Stimulated activated naive CD8-positive, alpha-beta T cell treated with anti-CD3 and anti-CD28 coated beads, Interleukin-15, amount 100 ng/mL, for 72 hours (primary cell): ENCODE data around the gene AMPD3.

Source experiments
- ATAC-seq: fragments of 150-1000 bp; cut with Tn5 transposase; 2 replicates; pipeline ENCODE4 v1.10.0; 2021; ENCODE audit warnings: mild to moderate bottlenecking, moderate library complexity
- DNase-seq, 2 donors: peaks; one replicate each; pipeline ENCODE4 v3.0.0; 2021 to 2022
- H3K27ac Mint-ChIP-seq, 2 donors: one replicate each; pipeline ENCODE4 v1.8.0; 2022; ENCODE audit warnings: mild to moderate bottlenecking in 2 of 2, mixed read lengths in 2 of 2, moderate library complexity in 2 of 2
- H3K27me3 Mint-ChIP-seq: one replicate; pipeline ENCODE4 v1.8.0; 2022; ENCODE audit warnings: mixed read lengths
- H3K4me1 Mint-ChIP-seq: one replicate; pipeline ENCODE4 v1.8.0; 2022; ENCODE audit warnings: mild to moderate bottlenecking, mixed read lengths
- H3K4me3 Mint-ChIP-seq, 2 donors: one replicate each; pipeline ENCODE4 v1.8.0; 2022; ENCODE audit warnings: mild to moderate bottlenecking in 2 of 2, mixed read lengths in 2 of 2, moderate library complexity in 1 of 2
- H3K9me3 Mint-ChIP-seq, 2 donors: one replicate each; pipeline ENCODE4 v1.8.0; 2022; ENCODE audit warnings: mixed read lengths in 2 of 2

Gene AMPD3

DNA sequence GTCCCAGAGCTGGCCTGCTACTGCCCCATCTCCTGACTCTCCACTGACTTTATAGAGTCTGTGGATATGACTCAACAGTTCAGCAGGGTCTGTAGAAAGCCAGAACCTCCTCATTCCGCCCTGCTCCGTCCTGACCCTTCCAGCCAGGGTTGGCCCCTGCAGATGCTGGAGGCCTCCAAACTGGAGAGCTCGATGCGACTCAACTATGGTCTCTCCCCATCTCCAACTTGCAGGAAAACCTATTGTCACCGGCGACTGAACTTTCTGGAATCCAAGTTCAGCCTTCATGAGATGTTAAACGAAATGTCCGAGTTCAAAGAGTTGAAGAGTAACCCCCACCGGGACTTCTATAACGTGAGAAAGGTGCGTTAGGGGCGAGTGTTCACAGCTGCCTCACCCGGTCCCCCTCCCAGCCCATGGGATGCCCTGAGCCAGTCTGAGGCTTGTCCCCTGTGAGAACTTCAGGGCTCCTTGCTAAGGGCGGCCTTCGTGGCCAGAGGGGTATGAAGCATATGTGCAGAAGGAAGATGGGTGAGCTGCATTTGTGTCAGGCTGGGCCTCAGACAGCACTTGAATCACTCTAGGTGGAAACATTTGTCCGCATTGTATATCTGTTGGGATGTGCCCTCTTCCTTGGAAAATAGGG lies 32.1 kb downstream of the AMPD3 start:
- Mint-ChIP-seq H3K4me3 (no peak overlapping the region), H3K27ac (no peak overlapping the region), H3K9me3 (no peaks in the 10 kb centered on the region), H3K4me1 (peaks cover 35% of the 10 kb centered on the region), H3K27me3 (no peaks in the 10 kb centered on the region)
- ATAC-seq (no peak), DNase-seq (no peak)

GRCh38 chr11:10488121-10488933 lies 33.3 kb downstream of the AMPD3 start:
- Mint-ChIP-seq H3K4me3 (peak overlapping the region; percentile 39 to 60), H3K27ac (peak overlapping the region; percentile 35 to 92), H3K4me1 (peaks cover 35% of the 10 kb centered on the region), H3K9me3 (no peaks in the 10 kb centered on the region), H3K27me3 (no peaks in the 10 kb centered on the region)
- ATAC-seq (peak; percentile 74), DNase-seq (no peak)

DNA sequence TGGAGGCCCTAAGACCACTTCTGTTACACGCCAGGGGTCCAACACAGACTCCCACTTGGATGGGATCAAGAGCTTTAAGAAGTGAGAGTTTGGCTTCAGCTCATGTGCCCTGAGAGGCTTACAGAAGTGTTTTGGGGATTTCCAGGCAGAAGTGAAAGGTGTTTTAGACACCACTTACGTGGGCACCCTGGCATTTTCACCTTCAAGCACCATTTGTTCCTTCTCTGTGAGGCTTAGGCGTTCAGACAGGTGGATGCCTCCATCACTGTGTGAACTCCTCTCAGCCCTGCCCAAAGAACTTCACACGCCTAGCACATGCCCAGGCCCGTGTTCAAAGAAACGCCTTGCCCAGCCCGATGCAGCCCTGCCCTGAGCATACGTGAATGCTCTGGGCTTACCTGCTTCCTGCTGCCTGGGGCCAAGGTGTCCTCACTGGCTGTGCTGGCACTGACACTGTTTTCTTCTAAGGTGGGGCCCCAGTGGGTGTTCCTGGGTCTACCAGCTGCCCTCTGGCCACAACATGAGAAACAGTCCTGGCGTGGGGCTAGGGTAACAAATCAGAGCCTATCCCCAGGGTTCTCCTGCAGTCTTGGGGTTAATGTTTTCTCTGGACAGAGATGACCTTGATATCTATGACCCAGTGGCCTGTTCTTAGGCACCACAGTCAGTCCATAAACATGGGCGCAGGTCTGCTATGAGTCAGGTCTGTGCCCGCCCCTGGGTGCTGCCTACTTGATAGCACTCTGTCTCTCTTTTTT lies 34.0 kb downstream of the AMPD3 start:
- peak; percentile 70 for ATAC-seq
- H3K4me1 Mint-ChIP-seq: peaks cover 35% of the 10 kb centered on the region
- no peak overlapping the region for H3K4me3 Mint-ChIP-seq
- no peaks in the 10 kb centered on the region for H3K27me3 Mint-ChIP-seq
- H3K27ac Mint-ChIP-seq: peak overlapping the region; percentile 77 to 92
- DNase-seq: peak in 1 of 2 donors; percentile 3
- H3K9me3 Mint-ChIP-seq: no peaks in the 10 kb centered on the region

DNA sequence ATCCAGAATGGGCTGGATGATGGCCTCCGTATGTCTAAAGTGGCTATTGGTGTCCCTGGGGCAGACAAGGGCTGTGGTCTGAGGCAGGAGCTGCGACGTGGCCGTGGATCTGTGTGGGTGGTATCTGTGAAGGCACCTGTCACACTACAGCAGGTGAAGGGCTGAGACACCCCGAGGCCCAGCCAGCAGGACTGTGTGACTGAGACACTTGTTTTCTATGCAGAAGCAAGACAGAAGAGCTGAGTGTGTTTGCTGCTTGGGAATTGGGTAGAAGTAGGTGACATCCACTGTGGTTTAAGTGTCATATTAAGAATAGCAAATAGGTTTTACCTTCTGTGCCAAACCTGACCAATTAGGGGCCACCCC lies 35.0 kb downstream of the AMPD3 start:
- no peak for DNase-seq
- peak overlapping the region; percentile 22 to 77 for H3K27ac Mint-ChIP-seq
- no peaks in the 10 kb centered on the region for H3K9me3 Mint-ChIP-seq
- H3K4me3 Mint-ChIP-seq: no peak overlapping the region
- peaks cover 35% of the 10 kb centered on the region for H3K4me1 Mint-ChIP-seq
- H3K27me3 Mint-ChIP-seq: no peaks in the 10 kb centered on the region
- peak; percentile 71 for ATAC-seq

DNA sequence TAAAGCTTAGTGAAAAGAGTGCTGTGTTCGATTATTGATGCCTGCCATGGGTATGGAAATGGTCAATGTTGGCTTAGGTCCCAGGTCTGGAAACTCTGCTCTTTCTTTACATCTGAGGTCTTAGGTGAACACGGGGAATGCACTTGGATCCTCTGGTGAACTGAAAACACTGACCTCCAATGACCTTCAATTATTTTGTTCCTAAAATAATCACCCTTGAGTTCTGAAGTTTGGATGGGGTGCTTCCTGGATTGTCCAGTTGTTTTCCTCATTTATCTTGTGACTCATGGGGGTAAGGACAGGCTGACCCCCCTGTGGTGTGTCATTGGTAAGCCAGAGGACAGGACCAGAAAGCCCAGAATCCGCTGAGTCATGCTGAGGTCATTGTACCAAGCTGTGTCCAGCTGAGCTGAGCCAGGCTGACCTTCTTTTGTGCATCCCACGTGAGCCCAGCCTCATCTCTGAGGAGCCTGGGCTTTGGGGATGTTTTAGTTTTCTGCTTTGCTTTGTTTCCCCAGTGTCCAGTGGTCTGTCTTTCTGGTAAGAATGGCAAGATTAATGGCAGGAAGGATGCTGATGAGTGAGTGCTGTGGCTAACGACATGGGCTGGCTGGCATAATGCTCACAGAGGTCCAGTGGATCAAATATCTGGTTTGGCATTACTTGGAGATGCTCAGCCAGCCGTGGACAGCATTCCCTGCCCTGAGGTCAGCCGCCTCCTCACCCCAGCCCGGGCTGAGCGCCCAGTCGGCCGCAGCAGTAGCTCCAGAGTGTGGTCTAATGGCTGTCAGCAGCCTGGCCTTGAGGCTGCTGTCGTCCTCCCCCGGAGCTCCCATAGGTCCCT lies 35.6 kb downstream of the AMPD3 start:
- H3K27me3 Mint-ChIP-seq: no peaks in the 10 kb centered on the region
- H3K4me3 Mint-ChIP-seq: no peak overlapping the region
- no peak for DNase-seq
- peaks cover 35% of the 10 kb centered on the region for H3K4me1 Mint-ChIP-seq
- H3K27ac Mint-ChIP-seq: peak overlapping the region in 1 of 2 donors; percentile 22
- no peak for ATAC-seq
- H3K9me3 Mint-ChIP-seq: no peaks in the 10 kb centered on the region

- H3K9me3 Mint-ChIP-seq: no peaks in the 10 kb centered on the region
- no peak overlapping the region for H3K4me3 Mint-ChIP-seq
- ATAC-seq (no peak), DNase-seq (no peak)
- no peak overlapping the region for H3K27ac Mint-ChIP-seq
- no peaks in the 10 kb centered on the region for H3K27me3 Mint-ChIP-seq
- peaks cover 34% of the 10 kb centered on the region for H3K4me1 Mint-ChIP-seq
These were observed 37.0 kb downstream of the AMPD3 start for GRCh38 chr11:10492084-10492483.

DNA sequence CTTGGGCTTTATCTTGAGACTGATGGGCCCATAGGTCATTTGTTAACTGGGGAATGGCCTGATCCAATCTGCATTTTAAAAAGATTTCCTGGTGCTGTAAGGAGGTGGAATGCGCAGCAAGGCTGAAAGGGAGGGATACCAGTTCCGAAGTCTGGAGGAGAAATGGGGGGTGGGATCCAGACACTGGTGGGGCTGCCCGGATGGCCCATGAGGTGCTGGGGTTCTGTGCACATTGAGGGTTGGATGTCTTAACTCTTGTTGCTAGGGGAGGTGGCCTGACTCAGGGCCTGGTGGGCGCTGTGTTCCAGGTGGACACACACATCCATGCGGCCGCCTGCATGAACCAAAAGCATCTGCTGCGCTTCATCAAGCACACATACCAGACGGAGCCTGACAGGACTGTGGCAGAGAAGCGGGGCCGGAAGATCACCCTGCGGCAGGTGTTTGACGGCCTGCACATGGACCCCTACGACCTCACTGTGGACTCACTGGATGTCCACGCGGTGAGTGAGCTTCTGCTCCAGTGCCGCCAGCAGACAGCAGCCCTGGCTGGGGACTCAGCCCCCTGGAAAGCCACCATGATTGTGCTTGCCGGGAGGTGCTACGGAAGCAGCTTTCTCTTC lies 38.1 kb downstream of the AMPD3 start:
- Mint-ChIP-seq H3K27ac (no peak overlapping the region), H3K9me3 (no peaks in the 10 kb centered on the region), H3K4me3 (no peak overlapping the region)

GRCh38 chr11:10494636-10495463 lies 39.8 kb downstream of the AMPD3 start:
- no peaks in the 10 kb centered on the region for H3K27me3 Mint-ChIP-seq
- H3K4me3 Mint-ChIP-seq: no peak overlapping the region
- DNase-seq (no peak), ATAC-seq (no peak)
- H3K27ac Mint-ChIP-seq: no peak overlapping the region
- H3K9me3 Mint-ChIP-seq: no peaks in the 10 kb centered on the region
- H3K4me1 Mint-ChIP-seq: peaks cover 6% of the 10 kb centered on the region

More for the DNA sequence above, 38.1 kb downstream of the AMPD3 start:
- DNase-seq (no peak), ATAC-seq (no peak)
- H3K27me3 Mint-ChIP-seq: no peaks in the 10 kb centered on the region
- H3K4me1 Mint-ChIP-seq: peaks cover 23% of the 10 kb centered on the region

DNA sequence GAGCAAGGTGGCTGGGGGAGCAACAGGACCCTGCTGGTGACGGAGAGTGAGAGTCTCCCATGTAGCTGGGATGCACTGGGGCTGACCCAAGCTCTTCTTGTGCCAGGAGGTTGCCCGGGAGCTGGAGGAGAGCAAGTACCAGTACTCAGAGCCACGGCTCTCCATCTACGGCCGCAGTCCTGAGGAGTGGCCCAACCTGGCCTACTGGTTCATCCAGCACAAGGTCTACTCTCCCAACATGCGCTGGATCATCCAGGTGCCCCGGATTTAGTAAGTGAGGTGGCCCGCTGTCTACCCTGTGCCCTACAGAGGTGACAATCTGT lies 40.4 kb downstream of the AMPD3 start:
- peaks cover under 1% of the 10 kb centered on the region for H3K4me1 Mint-ChIP-seq
- no peaks in the 10 kb centered on the region for H3K27me3 Mint-ChIP-seq
- H3K4me3 Mint-ChIP-seq: no peak overlapping the region
- ATAC-seq (no peak), DNase-seq (no peak)
- H3K27ac Mint-ChIP-seq: peak overlapping the region in 1 of 2 donors; percentile 84
- no peaks in the 10 kb centered on the region for H3K9me3 Mint-ChIP-seq

DNA sequence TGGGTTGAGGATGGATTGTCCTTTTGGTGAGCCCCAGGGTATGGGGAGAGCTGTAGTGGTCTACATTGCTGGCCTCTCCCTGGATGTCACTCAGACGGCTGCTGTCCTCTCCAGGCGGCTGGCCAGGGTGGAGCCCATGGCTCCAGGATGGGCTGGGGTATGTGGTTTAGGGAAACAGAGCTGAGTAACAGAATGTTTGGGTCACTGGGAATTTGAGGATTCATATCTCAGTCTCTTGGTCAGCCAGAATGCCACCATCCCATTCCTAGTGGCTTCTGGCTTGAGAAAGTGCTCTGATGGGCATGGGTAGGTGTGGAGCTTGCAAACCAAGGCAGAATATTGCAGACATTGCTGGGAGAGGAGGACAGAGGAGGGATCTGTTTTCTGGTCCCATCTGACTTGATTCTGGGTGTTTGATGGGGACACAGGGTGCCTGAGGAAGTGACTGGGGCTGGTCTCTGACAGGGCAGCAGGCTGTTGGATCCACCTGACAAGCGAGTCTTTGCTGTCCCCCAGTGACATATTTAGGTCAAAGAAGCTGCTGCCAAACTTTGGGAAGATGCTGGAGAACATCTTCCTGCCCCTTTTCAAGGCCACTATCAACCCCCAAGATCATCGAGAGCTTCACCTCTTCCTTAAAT lies 41.4 kb downstream of the AMPD3 start:
- Mint-ChIP-seq H3K4me3 (no peak overlapping the region), H3K27me3 (no peaks in the 10 kb centered on the region), H3K9me3 (no peaks in the 10 kb centered on the region), H3K4me1 (no peaks in the 10 kb centered on the region), H3K27ac (peak overlapping the region in 1 of 2 donors; percentile 68)
- ATAC-seq (no peak), DNase-seq (no peak)

- Mint-ChIP-seq H3K4me3 (no peak overlapping the region), H3K4me1 (no peaks in the 10 kb centered on the region), H3K9me3 (no peaks in the 10 kb centered on the region), H3K27me3 (no peaks in the 10 kb centered on the region), H3K27ac (peak overlapping the region in 1 of 2 donors; percentile 64)
- no peak for ATAC-seq
- no peak for DNase-seq
These were observed 42.4 kb downstream of the AMPD3 start for GRCh38 chr11:10497371-10498021.

DNA sequence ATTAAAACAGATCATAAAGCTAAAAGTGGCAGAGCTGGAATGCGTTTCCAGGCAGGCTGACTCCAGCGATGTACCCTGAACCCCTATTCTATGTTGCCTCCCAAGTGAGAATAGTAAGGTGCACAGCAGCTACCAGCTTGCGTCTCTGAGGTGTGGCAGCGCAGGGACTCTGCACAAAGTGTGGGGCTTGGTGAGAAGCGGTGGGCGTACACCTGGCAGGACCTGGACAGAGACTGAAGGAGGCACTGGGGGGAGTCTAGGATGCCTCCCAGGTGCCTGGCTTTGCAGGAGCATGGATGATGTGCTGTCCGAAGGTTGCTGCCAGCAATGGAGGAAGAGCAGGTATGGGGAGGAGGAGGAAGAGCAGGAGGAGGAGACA lies 42.9 kb downstream of the AMPD3 start:
- ATAC-seq: no peak
- peak overlapping the region; percentile 64 to 72 for H3K27ac Mint-ChIP-seq
- DNase-seq: no peak
- no peaks in the 10 kb centered on the region for H3K9me3 Mint-ChIP-seq
- H3K4me1 Mint-ChIP-seq: no peaks in the 10 kb centered on the region
- no peaks in the 10 kb centered on the region for H3K27me3 Mint-ChIP-seq
- no peak overlapping the region for H3K4me3 Mint-ChIP-seq

DNA sequence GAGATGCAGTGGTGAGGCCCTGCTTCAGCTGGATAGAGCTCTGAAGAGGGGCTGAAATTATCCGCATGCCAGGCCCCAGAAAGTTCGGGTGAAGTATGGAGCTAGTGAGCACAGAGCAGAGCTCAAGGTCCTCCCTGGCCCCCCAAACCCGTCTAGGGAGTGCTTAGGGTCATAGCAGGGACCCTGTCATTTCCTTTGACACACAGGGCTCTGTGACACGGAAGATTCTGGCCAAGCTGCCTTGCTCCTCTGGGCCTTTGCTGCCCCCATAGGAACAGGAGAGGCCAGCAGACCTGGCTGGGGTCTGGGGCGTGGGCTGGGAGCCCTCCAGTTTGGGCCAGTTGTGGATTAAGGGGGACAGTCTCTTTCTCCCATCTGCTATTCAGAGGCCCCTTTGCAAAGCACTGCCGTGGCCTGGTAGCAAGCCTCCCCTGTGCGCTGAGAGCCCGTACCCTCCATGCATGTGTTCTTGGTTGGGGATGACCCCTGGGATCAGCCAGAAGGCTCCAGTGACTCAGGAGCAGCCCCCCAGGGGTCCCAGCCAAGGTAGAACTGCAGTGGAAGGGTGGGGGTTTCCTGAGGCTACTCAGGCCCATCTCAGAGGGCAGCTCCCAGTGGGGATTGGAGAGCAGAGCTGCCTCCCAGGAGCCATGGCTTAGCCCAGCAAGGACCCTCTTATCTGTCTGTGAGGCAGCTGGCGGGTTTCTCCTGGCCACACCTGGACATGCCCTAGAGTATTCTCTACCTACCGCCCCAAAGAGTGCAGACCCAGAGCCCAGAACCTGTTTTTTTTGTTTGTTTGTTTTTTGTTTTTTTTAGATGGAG lies 43.6 kb downstream of the AMPD3 start:
- Mint-ChIP-seq H3K4me1 (no peaks in the 10 kb centered on the region), H3K27ac (peak overlapping the region in 1 of 2 donors; percentile 72), H3K27me3 (no peaks in the 10 kb centered on the region), H3K9me3 (no peaks in the 10 kb centered on the region), H3K4me3 (no peak overlapping the region)
- DNase-seq: no peak
- ATAC-seq: no peak
